Hepatocyte (in vitro differentiated cells): ENCODE results near the gene DNAJA4.

Source experiments
- CTCF ChIP-seq: fragments of 200-600 bp; sonication (generic); IDR thresholded peaks from 2 replicates; pipeline ENCODE4 v1.5.1; 2016; ENCODE audit warnings: antibody characterized with exemption, mild to moderate bottlenecking; ENCODE audit not compliant: poor library complexity
- EZH2 ChIP-seq: fragments of 200-600 bp; sonication (generic); IDR thresholded peaks from 2 replicates; pipeline ENCODE4 v1.6.1; 2016; ENCODE audit warnings: antibody characterized with exemption, mild to moderate bottlenecking, borderline replicate concordance
- EZH2phosphoT487 ChIP-seq: fragments of 200-600 bp; sonication (generic); IDR thresholded peaks from one replicate; pipeline ENCODE4 v1.6.1; 2018; ENCODE audit warnings: antibody characterized with exemption, mild to moderate bottlenecking, low read depth, moderate library complexity; ENCODE audit not compliant: unreplicated experiment, severe bottlenecking

- TF ChIP-seq EZH2 (no peak), CTCF (no peak), EZH2phosphoT487 (no peak)
Observed at GRCh38 chr15:78317145-78317836, 52.9 kb downstream of the DNAJA4 start.
